K562 (cell line): Measurements from ENCODE around the gene TRIP6. TPM values are rescaled to one million over a fixed set of nuclear protein-coding genes. Genes with fewer than 3 reads are reported as not detected.
A peak's percentile ranks its signal among the peaks of the same experiment; 100 is the strongest.

Experiments used
- BRD9 ChIP-seq: fragments of 450-650 bp; IDR thresholded peaks from 2 replicates; pipeline ENCODE4 v1.6.1; 2018; ENCODE audit warnings: low read depth; ENCODE audit not compliant: partially characterized antibody
- FOXA3 ChIP-seq, 2 experiments: fragments of 450-650 bp in 1 of 2; sonication (generic) in 1 of 2; formaldehyde crosslinking; IDR thresholded peaks in 1 of 2; conservative IDR thresholded peaks in 1 of 2; 2 replicates each; pipeline versions ENCODE4 v1.4.0 to v1.8.0; 2020 to 2022; ENCODE audit warnings: mild to moderate bottlenecking in 2 of 2, missing genetic modification reagents in 1 of 2
- HOXB6 ChIP-seq: fragments of 250-450 bp; sonication (Bioruptor Pico); IDR thresholded peaks from 2 replicates; pipeline ENCODE4 v1.5.1; 2022; ENCODE audit warnings: mild to moderate bottlenecking, borderline replicate concordance
- ID3 ChIP-seq, 2 experiments: fragments of 250-450 bp in 1 of 2; fragments of 450-650 bp in 1 of 2; sonication (Bioruptor Pico) in 1 of 2; IDR thresholded peaks; 2 replicates each; pipeline versions ENCODE4 v1.6.1 to v1.8.0; 2016 to 2021; ENCODE audit warnings: mild to moderate bottlenecking in 2 of 2, moderate library complexity in 2 of 2, missing compliant biosample characterization in 1 of 2, missing genetic modification characterization in 1 of 2
- JUND ChIP-seq, 2 experiments: IDR thresholded peaks; 2 replicates in 1 of 2; 3 replicates in 1 of 2; pipeline ENCODE4 v1.6.1; 2011; ENCODE audit warnings: borderline replicate concordance in 2 of 2, low read depth in 2 of 2, low read length in 2 of 2, improper control_type of control experiment in 1 of 2, missing biosample characterization in 1 of 2, missing genetic modification characterization in 1 of 2, missing genetic modification reagents in 1 of 2
- KLF13 ChIP-seq: fragments of 450-650 bp; IDR thresholded peaks from 2 replicates; pipeline ENCODE4 v1.6.1; 2016; ENCODE audit warnings: missing genetic modification characterization, low read depth, mild to moderate bottlenecking, missing compliant biosample characterization, moderate library complexity, borderline replicate concordance
- MAX ChIP-seq: sonication (generic); formaldehyde crosslinking; IDR thresholded peaks from 2 replicates; pipeline ENCODE4 v1.9.0; 2022; ENCODE audit warnings: mild to moderate bottlenecking, missing genetic modification reagents
- MEF2D ChIP-seq: conservative IDR thresholded peaks from 2 replicates; pipeline ENCODE4 v1.6.1; 2016; ENCODE audit warnings: low read depth, missing genetic modification characterization, missing compliant biosample characterization
- POLR2G ChIP-seq: fragments of 200-400 bp; formaldehyde crosslinking; IDR thresholded peaks from 2 replicates; pipeline ENCODE4 v1.6.1; 2017; ENCODE audit warnings: low read depth, mild to moderate bottlenecking, antibody characterized with exemption, low read length, moderate library complexity
- REST ChIP-seq, 2 experiments: fragments of 450-650 bp; formaldehyde crosslinking in 1 of 2; IDR thresholded peaks; 2 replicates each; pipeline versions ENCODE4 v1.4.0 to v1.6.1; 2014 to 2020; ENCODE audit warnings: mild to moderate bottlenecking in 2 of 2, borderline replicate concordance in 1 of 2, low read depth in 1 of 2
- TBL1XR1 ChIP-seq, 2 experiments: IDR thresholded peaks; 2 replicates each; pipeline ENCODE4 v1.6.1; 2012; ENCODE audit warnings: improper control_type of control experiment in 2 of 2, low read length in 2 of 2, mild to moderate bottlenecking in 1 of 2
- USF1 ChIP-seq: sonication (generic); formaldehyde crosslinking; IDR thresholded peaks from 2 replicates; pipeline ENCODE4 v1.9.0; 2022; ENCODE audit warnings: mild to moderate bottlenecking, missing genetic modification reagents
- ZBTB7A ChIP-seq: IDR thresholded peaks from 2 replicates; pipeline ENCODE4 v1.6.1; 2011; ENCODE audit warnings: low read depth, mild to moderate bottlenecking, low read length, moderate library complexity, borderline replicate concordance; ENCODE audit not compliant: control insufficient read depth
- ZNF644 ChIP-seq: fragments of 200-800 bp; sonication (Bioruptor generic); IDR thresholded peaks from 2 replicates; pipeline ENCODE4 v1.6.1; 2016; ENCODE audit warnings: low read depth, missing genetic modification characterization, missing compliant biosample characterization
- polyA plus RNA-seq, 8 experiments: library from polyadenylated mRNA; depleted of rRNA in 4 of 8; stranded (reverse) in 5 of 8; unstranded in 3 of 8; fragments of >200 nt; fragmentation: Nextera tagmentation in 2 of 8; fragmentation: Illumina TruSeq in 1 of 8; extraction: Ambion mirVana in 2 of 8; extraction: Trizol in 1 of 8; gene quantifications; 2 replicates each; pipeline versions ENCODE4 v1.2.1 to v1.2.3, GENCODE V29; 2011 to 2014; ENCODE audit warnings: inconsistent platforms in 1 of 8, missing spikeins in 1 of 8
- total RNA-seq, 7 experiments: library from RNA; depleted of rRNA in 6 of 7; stranded (reverse); fragments of >200 nt in 6 of 7; fragmentation: Illumina TruSeq in 2 of 7; extraction: Trizol in 2 of 7; gene quantifications; 2 replicates each; pipeline versions ENCODE4 v1.2.1 to v1.2.3, GENCODE V29; 2011 to 2021; ENCODE audit warnings: low replicate concordance in 1 of 7

TRIP6 gene
- total and polyA plus RNA-seq, 9 of the 15 experiments (the other 6 are each of a cell fraction or from before 2014, with no cell fraction given), result 5.9 to 141 (median 54.0) TPM

GRCh38 chr7:100895956-100896731 lies 29.0 kb downstream of the TRIP6 start (continued):
- TF ChIP-seq REST (IDR thresholded peaks at IDR 0.05; ENCODE audit: borderline replicate concordance), result peak; percentile 25
- TF ChIP-seq REST (CRISPR knock-in tag; IDR thresholded peaks at IDR 0.05; ENCODE audit: low read depth), result no peak
- no peak for TF ChIP-seq MEF2D
- TF ChIP-seq ZBTB7A, result peak; percentile 77; the same call in 1 of the 2 replicates
- TF ChIP-seq MAX (CRISPR knock-in tag), result peak; percentile 68
- peak; percentile 82 for TF ChIP-seq JUND (IDR thresholded peaks at IDR 0.05; ENCODE audit: borderline replicate concordance, low read depth, low read length)
- peak; percentile 40; the same call in 2 of the 3 replicates for TF ChIP-seq JUND (tag; IDR thresholded peaks at IDR 0.05; ENCODE audit: borderline replicate concordance, low read depth, low read length)
- no peak; a peak in 1 of 4 replicates for TF ChIP-seq TBL1XR1 (IDR thresholded peaks at IDR 0.05; ENCODE audit: low read length in 2 of 2)
- no peak for TF ChIP-seq ID3 (CRISPR knock-in tag; IDR thresholded peaks at IDR 0.05)
- 0 out of 2 replicates have a peak, but pooled peaks have one; percentile 14 for TF ChIP-seq ID3 (tag; IDR thresholded peaks at IDR 0.05)
- TF ChIP-seq USF1 (CRISPR knock-in tag), result peak; percentile 88
- TF ChIP-seq KLF13 (tag), result peak; percentile 9; the same call in 1 of the 2 replicates
- TF ChIP-seq FOXA3 (CRISPR knock-in tag; conservative IDR thresholded peaks at IDR 0.05 in 1 of 2, IDR thresholded peaks at IDR 0.05 in 1 of 2), result no peak
- no peak for TF ChIP-seq HOXB6
- TF ChIP-seq POLR2G, result peak; percentile 66
- peak; percentile 32 for TF ChIP-seq BRD9
- TF ChIP-seq ZNF644 (tag), result no peak
